HK-2 (cell line): ENCODE measurements around the gene CHRDL2.
"Not testable (repeated sequence)": the region's sequence is repeated elsewhere in the genome, so short reads cannot be mapped to it uniquely, and the experiment has no call there.

Experiments used
- DNase-seq: peaks from one replicate; pipeline ENCODE4 v3.0.0-alpha.2; 2018; ENCODE audit not compliant: unreplicated experiment

The CHRDL2 gene, protein sequence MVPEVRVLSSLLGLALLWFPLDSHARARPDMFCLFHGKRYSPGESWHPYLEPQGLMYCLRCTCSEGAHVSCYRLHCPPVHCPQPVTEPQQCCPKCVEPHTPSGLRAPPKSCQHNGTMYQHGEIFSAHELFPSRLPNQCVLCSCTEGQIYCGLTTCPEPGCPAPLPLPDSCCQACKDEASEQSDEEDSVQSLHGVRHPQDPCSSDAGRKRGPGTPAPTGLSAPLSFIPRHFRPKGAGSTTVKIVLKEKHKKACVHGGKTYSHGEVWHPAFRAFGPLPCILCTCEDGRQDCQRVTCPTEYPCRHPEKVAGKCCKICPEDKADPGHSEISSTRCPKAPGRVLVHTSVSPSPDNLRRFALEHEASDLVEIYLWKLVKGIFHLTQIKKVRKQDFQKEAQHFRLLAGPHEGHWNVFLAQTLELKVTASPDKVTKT

DNA sequence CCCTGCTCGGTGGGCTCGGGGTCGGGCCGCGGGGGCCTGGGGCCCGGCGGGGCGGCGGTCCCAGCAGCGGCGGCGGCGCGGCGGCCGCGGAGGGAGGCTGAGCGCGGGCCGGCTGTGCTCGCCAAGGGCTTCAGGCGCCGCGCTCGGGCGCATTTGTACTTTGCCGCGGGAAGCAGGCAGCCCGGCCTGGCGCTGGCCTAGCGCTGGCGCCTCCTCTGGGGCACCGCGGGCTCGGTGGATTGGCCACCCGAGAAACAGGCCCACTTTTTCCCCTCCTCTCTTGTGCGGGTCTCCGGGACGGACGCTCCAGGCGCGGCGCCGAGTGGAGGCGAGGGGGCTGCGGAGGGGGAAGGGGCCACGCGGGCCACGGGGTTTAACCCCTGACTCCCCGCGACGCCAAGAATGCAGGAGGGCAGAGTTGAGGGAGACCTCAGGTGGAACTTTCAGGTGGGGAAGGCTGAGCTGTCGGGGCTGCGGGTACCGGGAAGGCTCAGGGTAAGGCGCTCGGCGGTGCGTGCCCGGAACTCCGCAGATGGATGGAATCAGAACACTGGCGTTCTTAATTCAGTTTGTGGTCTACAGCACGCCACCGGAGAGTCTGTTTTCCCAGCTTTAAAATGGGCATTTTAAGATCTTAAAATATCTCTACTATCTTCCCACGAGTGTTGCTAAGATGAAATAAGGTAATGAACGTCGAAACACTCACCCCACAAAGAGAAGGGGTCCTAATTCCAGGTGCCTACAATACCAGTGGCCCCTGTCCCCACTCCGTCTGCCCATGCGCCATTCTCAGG lies at the start of gene CHRDL2:
Gene CHRDL2 (minus strand): TSS at position 126 of the 794 bp plus-strand sequence. CDS start 538 bp downstream, outside the sequence.
- no peak for DNase-seq

DNA sequence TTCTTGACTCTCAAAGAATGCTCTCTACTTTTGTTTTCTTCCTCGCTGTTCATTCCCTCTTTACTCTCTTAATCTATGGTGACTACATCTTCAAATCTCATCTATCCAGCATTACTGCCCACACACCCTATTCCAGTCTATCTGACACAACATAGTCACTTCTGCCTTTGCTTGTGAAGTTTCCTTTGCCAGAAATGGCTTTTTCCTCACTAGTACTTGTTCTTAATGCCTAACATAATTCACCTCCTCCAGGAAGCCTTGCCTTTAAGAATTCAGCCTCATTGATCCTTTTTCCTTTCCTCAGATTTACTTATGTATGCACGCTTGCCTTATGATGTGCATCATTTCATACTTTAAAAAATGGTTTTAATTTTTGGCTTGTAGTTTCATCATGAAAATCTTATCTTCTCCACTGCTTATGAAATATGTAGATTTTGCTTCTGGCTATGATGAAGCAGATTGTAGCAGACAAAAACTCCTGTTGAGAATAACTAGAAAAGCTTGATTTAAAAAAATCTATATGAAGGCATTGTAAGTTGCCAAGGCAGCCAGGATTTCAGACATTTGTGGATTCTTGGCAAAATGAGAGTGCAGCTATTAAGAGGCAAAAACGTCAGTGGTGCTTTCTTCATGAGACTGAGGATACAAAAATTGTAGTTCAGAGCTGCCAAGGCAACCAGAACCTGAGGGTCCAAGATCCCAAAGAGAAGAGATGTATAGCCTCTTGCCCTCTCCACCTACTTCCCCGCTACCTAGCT lies 49.2 kb upstream of the CHRDL2 start:
- DNase-seq, result no peak

DNA sequence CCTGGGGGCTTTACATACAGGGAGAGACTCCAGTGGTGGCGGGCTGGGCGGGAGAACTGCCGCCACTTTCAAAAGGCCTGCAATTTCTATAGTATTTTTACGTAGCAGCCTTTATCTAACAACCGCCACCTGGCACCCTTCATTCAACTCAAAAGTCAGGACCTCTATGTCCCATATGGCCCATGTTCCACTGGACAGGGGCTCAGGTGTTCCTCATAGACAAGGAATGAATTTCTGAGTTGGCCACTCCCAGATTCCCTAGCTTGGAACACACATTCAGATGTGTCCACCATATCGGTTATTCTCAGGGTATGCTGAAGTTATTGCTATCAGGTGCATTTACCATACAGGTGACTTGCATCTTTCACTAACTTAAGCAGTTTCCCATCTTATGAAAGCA lies 47.4 kb upstream of the CHRDL2 start:
- no peak for DNase-seq

DNA sequence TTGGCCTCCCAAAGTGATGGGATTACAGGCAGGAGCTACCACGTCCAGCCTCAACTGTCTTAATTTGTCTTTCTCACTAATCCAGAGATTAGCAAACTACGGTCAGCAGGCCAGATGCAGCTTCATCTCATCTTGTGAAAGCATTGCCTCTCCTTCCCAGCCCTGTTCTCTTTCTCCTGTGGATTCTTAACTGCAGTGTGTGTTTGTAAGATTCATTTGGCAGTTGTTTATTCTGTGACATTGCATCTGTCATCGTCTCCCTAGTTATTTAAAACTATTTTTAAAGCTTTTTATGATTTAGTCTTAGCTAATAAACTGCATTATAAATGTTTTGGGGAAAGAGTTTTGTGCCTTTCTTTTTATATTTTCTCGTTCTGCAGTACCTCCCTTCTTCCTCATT lies 46.7 kb upstream of the CHRDL2 start:
- no peak for DNase-seq

DNA sequence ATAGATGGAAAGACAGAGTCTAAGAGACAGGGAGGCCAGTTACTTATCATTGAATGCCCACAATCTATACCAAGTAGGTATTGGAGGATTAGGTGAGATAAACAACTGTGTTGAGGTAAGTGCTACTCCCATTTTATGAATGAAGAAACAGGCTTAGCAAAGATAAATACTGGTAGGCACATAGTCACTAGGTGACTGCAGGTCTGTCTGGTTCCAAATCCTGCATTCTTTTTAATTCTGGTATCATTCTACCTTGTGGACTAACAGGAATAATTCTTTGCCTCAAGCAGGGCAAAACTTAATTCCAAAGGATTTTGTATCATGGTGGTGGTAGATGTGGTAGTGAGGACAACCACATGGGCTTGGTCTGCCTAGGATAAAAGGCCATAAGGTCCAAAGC lies 45.8 kb upstream of the CHRDL2 start:
- no peak for DNase-seq

DNA sequence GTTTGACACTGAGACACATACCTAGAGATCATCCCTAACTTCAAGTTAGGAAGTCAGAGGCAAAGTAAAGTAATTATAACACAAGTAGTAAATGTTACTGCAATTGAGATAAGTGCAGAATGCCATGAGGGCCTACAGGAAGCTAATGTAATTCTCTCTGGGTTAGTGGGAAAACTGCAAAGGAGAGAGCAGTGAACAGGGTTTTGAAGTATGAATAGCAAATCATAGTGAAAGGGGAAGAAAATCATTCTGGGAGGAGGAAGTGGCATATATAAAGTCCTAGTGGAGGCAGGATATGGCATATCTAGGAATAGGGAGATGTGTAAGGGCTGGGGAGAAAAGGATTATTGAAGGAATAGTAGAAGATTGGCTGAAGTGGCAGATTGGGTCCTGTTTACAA lies 45.3 kb upstream of the CHRDL2 start:
- no peak for DNase-seq

DNA sequence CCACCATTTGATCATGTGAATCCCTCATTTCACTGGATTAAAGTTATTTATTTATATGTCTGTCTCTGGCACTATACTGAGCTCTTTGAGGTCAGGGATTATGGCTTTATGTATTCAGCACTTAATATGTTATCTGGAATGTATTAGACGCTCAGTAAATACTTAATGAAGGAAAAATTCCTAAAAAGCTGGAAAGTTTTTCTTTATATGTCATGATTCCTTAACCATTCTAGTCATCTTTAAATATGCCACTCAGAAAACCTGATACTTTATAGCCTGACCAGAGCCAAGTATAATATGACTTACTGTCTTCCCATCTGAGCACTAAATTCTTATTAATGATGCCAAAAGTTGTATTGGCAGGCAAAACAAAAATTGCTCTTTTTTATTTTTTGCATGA lies 44.5 kb upstream of the CHRDL2 start:
- DNase-seq, result no peak

DNA sequence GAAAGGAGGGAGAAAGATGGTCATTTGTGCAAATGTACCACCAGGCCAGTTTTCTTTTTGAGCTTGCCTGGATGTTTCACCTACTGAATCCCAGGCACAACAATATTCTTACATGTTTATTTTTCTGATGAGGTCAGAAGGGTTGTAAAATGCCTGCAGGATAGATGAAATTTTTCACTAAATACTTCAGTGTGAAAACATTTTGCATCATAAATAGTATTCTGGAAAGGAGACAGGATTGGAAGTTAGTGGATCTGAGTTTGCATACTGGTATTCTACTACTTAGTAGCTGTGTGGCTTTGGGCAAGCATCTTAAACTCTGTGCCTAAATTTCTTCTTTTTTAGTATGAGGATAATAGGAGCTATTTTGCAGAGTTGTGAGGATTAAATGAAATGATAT lies 42.2 kb upstream of the CHRDL2 start:
- DNase-seq, result no peak

DNA sequence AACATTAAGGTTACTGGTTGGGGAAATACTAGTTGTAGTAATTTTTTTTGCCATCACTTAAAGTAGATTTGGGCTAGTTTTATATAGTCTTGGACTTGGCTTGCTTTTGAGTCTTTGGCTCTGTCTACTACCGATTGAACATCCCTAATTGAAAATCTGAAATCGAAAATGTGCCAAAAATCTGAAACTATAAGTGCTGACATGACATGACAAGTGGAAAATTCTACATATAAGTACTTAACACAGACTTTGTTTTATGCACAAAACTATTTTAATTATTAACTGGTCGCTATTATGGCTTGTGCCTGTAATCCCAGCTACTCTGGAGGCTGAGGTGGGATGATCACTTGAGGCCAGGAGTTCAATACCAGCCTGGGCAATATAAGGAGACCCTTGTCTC lies 39.9 kb upstream of the CHRDL2 start:
- no peak for DNase-seq

DNA sequence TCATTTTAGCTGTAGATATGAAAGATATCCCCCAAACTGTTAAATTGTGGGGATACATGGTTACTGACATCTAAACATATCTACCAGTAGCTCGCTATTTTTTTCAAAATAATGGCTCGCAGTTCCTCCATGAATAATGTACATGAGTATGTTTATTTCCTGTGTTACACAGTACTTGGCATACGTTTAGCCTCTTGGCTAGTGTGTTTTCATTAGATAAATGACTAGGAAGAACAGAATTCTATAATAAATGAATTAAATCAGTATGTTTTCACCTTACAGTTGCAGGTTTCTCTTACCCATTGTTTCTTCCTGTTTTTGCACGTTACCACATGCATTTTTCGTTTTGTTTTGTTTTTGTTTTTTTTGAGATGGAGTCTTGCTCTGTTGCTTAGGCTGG lies 39.2 kb upstream of the CHRDL2 start:
- DNase-seq, result no peak

DNA sequence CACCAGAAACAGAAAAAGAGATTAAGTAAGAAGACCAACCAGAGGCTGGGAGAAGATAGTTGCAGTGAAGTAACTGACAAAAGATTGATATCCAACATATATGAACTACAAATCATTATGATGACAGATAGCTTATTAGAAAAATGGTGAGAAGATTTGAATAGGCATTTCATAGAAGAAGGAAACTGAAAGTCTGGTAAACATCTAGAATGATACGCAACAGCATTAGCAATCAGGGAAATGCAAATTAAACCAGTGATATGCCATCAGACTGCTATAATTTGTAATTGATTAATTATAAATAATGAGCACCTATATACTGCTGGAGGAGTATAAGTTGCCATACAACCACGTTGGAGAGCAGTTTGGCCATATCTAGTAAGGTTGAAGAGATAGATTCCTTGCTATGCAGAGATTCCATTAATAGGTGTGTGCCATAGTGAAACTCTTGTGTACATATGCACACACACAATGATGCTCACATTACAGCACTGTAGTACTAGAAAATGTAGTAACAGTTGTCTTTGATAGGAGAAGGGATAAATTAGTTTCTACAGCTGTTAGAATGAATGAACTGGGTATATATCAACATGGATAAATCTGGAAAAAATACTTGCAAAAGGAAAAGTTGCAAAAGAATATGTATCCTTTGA lies 38.0 kb upstream of the CHRDL2 start:
- DNase-seq, result no peak

DNA sequence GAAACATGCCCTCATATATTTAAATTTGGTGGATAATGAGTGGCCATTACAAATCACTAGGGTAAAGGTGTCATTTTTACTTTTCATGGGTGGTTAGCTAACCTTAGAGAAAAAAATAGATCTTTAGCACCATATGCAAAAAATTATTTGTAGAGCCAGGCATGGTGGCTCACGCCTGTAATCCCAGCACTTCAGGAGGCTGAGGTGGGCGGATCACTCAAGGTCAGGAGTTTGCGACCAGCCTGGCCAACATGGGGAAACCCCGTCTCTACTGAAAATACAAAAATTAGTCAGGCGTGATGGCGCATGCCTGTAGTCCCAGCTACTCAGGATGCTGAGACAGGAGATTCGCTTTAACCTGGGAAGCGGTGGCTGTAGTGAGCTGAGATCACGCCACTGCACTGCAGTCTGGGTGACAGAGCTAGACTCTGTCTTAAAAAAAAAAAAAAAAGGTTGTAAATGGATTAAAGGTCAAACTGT lies 37.0 kb upstream of the CHRDL2 start:
- peak; percentile 37 for DNase-seq

DNA sequence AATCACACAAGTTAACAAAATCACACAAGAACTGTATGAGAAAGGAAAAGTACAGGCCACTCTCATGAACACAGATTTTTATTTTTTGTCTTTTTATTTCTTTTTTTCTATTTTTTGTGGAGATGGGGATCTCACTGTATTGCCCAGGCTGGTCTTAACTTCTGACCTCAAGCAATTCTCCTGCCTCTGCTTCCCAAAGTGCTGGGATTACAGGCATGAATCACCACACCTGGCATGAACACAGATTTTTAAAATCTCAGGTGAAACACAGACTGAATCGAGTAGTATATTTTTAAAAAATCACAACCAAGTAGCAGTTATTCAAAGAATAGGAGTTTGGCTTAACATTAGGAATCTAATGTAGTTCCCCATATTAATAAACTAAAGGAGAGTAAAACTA lies 35.7 kb upstream of the CHRDL2 start:
- DNase-seq, result no peak

DNA sequence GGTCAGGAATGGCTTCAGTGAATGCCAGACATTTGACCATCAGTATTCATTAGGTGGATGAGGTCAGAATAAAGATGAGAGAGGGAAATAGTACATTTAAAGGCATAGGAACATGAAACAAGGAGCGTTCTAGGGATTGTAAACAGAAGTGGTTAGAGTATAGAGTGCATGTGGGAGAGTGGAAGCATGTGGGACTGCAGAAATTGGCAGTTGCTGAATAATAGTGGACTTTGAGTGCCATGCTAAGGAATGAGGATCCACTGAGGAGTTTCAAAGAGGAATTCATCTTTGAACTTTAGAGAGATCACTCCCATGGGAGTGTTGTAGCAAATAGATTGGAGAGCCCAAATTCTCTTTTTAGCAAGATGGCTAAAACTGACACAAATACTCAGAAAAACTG lies 25.3 kb upstream of the CHRDL2 start:
- no peak for DNase-seq

DNA sequence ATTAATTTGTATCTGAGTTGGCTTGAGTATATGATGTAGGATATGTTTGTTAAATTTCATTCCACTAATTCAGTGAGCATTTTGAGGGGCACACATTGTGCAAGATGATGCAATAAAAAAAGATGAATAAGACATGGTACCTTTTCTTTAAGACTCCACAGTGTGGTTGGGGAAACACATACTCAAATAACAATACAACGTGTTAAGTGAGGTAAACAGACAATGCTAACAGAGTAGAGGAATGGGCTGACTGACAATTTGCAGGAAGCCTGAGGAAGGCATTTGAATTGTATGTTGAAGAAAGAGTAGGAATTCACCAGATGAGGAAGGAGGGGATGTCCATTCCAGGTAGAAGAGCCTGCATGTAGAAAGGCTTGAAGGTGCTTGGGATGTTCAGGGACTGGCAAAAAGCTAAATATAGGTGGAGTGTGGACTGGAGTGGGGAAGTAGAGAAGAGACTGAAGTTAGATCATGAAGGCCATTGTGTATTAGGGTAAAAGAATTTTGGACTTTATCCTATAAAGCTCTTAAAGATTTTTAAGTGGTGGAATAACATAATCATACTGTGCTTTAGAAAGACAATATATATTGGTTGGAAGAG lies 24.3 kb upstream of the CHRDL2 start:
- DNase-seq, result no peak

DNA sequence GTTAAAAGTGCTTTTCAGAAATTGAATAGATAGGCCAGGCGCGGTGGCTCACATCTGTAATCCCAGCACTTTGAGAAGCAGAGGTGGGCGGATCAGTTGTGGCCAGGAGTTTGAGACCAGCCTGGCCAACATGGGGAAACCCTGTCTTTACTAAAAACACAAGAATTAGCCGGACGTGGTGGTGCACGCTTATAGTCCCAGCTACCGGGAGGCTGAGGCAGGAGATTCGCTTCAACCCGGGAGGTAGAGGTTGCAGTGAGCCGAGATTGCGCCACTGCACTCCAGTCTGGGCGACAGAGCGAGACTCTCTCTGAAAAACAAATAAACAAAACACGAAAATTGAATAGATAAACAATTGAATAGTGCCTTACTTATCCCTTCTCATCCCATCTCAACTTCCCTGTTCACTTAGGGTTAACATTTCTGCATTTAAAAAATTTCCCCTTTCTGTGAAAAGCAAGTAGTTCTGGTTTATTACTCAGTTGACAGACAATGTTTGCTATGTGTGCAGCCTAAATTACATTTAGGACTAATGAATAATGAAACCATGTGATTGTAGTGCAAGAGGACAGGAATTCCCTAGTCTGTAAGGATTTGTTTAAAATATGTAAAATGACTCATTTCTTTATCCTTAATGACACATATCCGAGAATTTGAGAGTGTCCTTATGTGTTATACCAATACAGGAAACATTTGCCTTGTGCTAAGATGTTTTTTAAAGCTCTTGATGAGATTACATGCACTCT lies 23.5 kb upstream of the CHRDL2 start:
- DNase-seq, result no peak

DNA sequence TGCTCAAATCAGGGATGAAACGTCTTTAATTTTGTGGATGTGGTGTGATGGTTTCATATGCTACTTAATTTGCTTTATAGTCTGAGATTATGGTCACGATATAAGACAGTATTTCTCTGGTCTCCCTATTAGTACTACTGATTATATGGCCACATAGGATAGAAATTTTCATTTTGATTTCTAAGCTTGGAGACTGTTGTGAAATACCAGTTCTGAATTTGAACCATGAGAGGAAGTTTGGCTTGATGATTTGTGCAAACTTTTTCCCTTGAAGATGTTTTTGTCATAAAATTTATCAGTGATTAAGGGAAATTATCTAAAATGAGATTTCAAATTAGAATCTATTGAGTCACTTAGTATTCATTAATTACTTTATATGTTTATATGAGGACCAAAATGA lies 20.1 kb upstream of the CHRDL2 start:
- no peak for DNase-seq

DNA sequence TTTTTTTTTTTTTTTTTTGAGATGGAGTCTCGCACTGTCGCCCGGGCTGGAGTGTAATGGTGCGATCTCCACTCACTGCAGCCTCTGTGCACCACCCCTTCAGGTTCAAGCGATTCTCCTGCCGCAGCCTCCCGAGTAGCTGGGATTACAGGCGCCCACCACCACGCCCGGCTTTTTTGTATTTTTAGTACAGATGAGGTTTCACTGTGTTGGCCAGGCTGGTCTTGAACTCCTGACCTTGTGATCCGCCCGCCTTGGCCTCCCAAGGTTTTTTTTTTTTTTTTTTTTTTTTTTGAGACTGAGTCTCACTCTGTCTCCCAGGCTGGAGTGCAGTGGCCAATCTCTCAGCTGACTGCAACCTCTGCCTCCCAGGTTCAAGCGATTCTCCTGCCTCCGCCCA lies 19.4 kb upstream of the CHRDL2 start:
- not testable (repeated sequence) for DNase-seq

DNA sequence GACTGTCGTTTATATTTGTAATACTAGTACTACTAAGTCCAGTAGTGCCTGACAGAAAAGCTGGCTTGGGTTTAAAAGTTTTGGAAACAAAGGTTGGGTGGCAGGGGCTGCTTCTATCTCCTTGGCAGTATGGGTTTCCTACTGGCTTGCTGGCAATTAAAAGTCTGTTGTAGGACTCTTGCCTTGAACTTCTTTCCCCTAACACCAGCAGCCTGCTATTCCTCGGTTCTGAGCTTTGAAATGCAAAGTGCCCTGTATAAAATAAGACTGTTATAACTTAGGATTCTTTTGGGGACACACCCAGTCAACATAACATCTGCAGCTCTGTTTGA lies 18.7 kb upstream of the CHRDL2 start:
- no peak for DNase-seq

DNA sequence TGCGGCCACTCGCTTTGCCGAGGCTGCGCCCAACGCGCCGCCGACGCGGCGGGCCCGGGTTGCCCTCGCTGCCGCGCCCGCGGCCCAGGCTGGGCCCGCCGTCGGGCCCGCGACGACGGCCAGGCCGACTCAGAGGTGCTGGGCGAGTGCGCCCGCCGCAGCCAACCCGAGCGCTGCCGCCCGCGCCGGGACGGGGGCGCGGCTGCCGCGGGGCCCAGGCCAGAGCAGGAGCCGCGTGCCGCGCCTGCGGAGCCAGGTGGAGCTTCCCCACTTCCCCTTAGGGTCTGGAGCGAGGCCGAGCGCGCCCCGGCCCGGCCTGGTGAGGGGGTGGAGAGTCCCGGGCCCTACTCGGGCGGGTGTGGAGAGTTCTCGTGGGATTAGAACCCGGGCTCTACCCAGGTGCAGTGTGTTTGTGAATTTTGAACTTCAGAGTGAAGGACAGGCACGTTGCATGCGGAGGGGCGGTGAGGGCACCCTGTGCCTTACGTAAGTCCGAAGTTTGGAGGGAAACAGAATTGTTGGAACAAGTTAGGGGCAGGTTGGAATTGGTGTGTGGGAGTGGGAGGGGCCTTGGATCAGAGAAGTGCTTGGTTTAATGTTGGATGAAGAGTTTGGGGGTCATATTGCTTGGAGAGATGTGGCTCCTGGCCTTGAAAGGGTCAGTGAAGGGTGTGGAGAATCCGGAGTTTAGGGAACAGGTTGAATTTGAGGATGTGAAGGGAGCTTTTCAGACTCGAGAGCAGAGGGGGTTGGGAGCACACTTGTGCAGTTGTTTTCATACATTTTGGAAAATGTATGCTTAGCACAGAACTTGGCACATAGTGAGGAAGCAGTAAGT lies 18.1 kb upstream of the CHRDL2 start:
- DNase-seq, result peak; percentile 51
